Measurements from ENCODE around the gene GTF3C2.

The GTF3C2 gene

GRCh38 chr2:27376151-27376865 is 19.7 kb upstream of the GTF3C2 start:
- peaks cover 43 to 69% (median 51%) of the 10 kb centered on the region in 10 experiments for H3K4me1 ChIP-seq
- H3K9me3 ChIP-seq (replicated peaks in 1 of 11): no peaks in the 10 kb centered on the region
- H3K27ac ChIP-seq: no peak overlapping the region

DNA sequence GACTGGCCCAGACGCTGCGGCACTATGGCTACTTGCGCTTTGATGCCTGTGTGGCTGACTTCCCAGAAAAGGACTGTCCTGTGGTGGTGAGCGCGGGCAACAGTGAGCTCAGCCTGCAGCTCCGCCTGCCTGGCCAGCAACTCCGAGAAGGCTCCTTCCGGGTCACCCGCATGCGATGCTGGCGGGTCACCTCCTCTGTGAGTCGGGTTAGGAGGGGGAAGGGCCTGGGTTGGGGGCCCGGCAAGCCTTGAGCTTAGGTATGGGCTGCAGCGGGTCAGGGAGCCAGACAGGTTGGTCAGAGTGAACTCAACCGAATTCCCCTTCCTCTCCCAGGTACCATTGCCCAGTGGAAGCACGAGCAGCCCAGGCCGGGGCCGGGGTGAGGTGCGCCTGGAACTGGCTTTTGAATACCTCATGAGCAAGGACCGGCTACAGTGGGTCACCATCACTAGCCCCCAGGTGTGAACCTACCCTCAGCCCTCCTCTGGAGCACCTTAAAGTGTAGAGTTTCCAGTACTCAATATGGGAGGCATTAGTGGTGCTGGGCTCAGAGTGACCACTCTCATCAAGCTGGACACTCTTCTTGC is 19.0 kb upstream of the GTF3C2 start:
- no peaks in the 10 kb centered on the region for H3K27me3 ChIP-seq
- no peak overlapping the region for H3K27ac ChIP-seq
- no peak overlapping the region for H3K4me2 ChIP-seq
- peaks cover 44 to 62% (median 48%) of the 10 kb centered on the region in 10 experiments for H3K4me1 ChIP-seq
- no peak for TF ChIP-seq Cebpa-rat (IDR thresholded peaks at IDR 0.05)
- peaks cover 17 to 50% (median 39%) of the 10 kb centered on the region in 11 experiments; a peak in 16 of 22 replicates for H4K20me1 ChIP-seq
- no peak overlapping the region for H3K4me3 ChIP-seq
- peaks cover 59 to 79% (median 63%) of the 10 kb centered on the region in 11 experiments for H3K36me3 ChIP-seq
- H3K9ac ChIP-seq: no peak overlapping the region
- H3K9me3 ChIP-seq (replicated peaks in 1 of 11): no peaks in the 10 kb centered on the region

More at GRCh38 chr2:27376151-27376865, 19.7 kb upstream of the GTF3C2 start:
- Histone ChIP-seq H3K4me3 (no peak overlapping the region), H4K20me1 (peaks cover 17 to 50% (median 39%) of the 10 kb centered on the region in 11 experiments; a peak in 16 of 22 replicates), H3K36me3 (peaks cover 61 to 83% (median 69%) of the 10 kb centered on the region in 11 experiments), H3K9ac (peak overlapping the region in 2 of 11 experiments; percentile 3 to 9; a peak in 4 of 22 replicates), H3K27me3 (no peaks in the 10 kb centered on the region), H3K4me2 (no peak overlapping the region)
- TF ChIP-seq Cebpa-rat (IDR thresholded peaks at IDR 0.05): no peak

DNA sequence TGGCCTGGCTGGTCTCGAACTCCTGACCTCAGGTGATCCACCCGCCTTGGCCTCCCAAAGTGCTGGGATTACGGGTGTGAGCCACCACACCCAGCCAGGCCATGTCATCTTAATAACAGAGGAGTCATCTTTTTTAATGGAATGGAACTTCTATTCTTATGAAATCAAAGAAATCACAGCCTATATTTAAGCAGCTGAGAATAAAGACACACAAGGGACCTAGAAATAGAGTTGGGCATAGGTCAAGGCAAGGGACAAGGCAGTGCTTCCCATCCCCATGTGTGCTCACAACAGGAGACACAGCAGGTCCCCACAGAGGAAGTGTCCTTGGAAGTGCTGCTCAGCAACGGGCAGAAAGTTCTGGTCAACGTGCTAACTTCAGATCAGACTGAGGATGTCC is 17.0 kb upstream of the GTF3C2 start:
- Histone ChIP-seq H3K27ac (no peak overlapping the region), H4K20me1 (peaks cover 17 to 59% (median 44%) of the 10 kb centered on the region in 11 experiments; a peak in 17 of 22 replicates), H3K9me3 (replicated peaks in 1 of 11) (no peaks in the 10 kb centered on the region), H3K4me1 (peaks cover 38 to 57% (median 44%) of the 10 kb centered on the region in 10 experiments), H3K4me2 (peak overlapping the region; percentile 80 to 94 (median 88); a peak in 15 of 22 replicates), H3K36me3 (peaks cover 58 to 74% (median 63%) of the 10 kb centered on the region in 11 experiments), H3K27me3 (no peaks in the 10 kb centered on the region), H3K4me3 (no peak overlapping the region), H3K9ac (peak overlapping the region in 1 of 11 experiments; percentile 15; a peak in 1 of 22 replicates)
- no peak for TF ChIP-seq Cebpa-rat (IDR thresholded peaks at IDR 0.05)

GRCh38 chr2:27372937-27373336 is 16.4 kb upstream of the GTF3C2 start:
- Histone ChIP-seq H3K27ac (peak overlapping the region in 9 of 11 experiments; percentile 24 to 99 (median 98); a peak in 13 of 22 replicates), H4K20me1 (peaks cover 17 to 58% (median 38%) of the 10 kb centered on the region in 11 experiments; a peak in 17 of 22 replicates), H3K4me1 (peaks cover 41 to 57% (median 45%) of the 10 kb centered on the region in 10 experiments), H3K36me3 (peaks cover 58 to 74% (median 63%) of the 10 kb centered on the region in 11 experiments), H3K9ac (peak overlapping the region; percentile 92 to 100 (median 97); a peak in 14 of 22 replicates), H3K4me3 (peak overlapping the region in 4 of 10 experiments; percentile 1 to 93 (median 89); a peak in 7 of 20 replicates), H3K27me3 (no peaks in the 10 kb centered on the region), H3K4me2 (peak overlapping the region; percentile 80 to 94 (median 88)), H3K9me3 (replicated peaks in 1 of 11) (no peaks in the 10 kb centered on the region)
- no peak for TF ChIP-seq Cebpa-rat (IDR thresholded peaks at IDR 0.05)

- Histone ChIP-seq H3K4me3 (peak overlapping the region; percentile 76 to 98 (median 90)), H3K9ac (peak overlapping the region; percentile 92 to 100 (median 97)), H4K20me1 (peaks cover 7 to 39% (median 18%) of the 10 kb centered on the region in 11 experiments; a peak in 15 of 22 replicates), H3K9me3 (replicated peaks in 1 of 11) (no peaks in the 10 kb centered on the region), H3K4me1 (peaks cover 41 to 58% (median 45%) of the 10 kb centered on the region in 10 experiments), H3K27me3 (no peaks in the 10 kb centered on the region), H3K36me3 (peaks cover 57 to 74% (median 63%) of the 10 kb centered on the region in 11 experiments), H3K27ac (peak overlapping the region; percentile 85 to 99 (median 98)), H3K4me2 (peak overlapping the region; percentile 80 to 94 (median 88))
- no peak for TF ChIP-seq Cebpa-rat (IDR thresholded peaks at IDR 0.05)
Observed at GRCh38 chr2:27370816-27371620, 14.5 kb upstream of the GTF3C2 start.

DNA sequence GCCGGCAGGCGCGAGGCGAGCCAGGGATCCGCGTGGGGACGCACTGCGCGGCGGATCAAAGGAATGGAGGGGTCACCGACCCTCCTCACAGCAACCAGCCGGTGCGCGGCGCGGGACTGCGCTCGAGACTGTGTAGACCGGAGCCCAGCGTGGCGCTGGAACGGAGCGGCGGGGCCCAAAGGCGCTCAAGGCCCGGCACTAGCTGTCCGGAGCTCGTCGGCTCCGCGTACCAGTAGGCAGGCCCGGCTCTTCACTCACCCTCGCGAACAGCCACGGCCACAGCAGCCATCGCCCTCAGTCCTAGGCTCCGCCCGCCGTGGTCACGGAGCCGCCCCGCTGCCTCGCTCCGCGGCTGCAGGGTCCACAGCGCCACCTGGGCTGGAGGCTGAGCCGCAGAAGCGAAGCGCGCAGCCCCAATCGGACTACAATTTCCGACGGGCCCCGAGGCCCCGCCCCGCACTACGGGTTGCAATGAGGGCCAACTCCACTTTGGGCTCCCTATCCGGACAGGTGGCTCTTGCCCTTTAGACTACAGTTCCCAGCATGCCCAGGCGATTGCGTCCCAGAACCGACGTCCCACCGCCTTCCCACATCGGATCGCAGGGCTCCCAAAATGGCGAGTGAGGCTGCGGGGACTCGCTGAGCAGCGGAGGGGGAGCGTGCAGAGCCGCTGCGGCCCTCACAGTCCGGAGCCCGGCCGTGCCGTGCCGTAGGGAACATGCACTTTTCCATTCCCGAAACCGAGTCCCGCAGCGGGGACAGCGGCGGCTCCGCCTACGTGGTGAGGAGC is 13.7 kb upstream of the GTF3C2 start, which contains the start of the genes EIF2B4 and SNX17:
Gene EIF2B4, minus strand, starts transcription at position 313 of the 790 bp plus-strand sequence. Its CDS starts 24 bp downstream, at position 289.
Gene SNX17, plus strand, starts transcription at position 591 of the 790 bp plus-strand sequence. Its CDS starts 128 bp downstream, at position 719.
- Histone ChIP-seq H3K9ac (peak within 1 kb of the TSS; percentile 92 to 100 (median 97)), H3K27ac (peak within 1 kb of the TSS; percentile 85 to 99 (median 98)), H3K4me1 (peaks cover 41 to 52% (median 45%) of the 10 kb centered on the region in 10 experiments), H3K27me3 (no peaks in the 10 kb centered on the region), H4K20me1 (peaks cover 0 to 31% (median 10%) of the 10 kb centered on the region in 11 experiments; a peak in 13 of 22 replicates), H3K9me3 (replicated peaks in 1 of 11) (no peaks in the 10 kb centered on the region), H3K36me3 (peaks cover 55 to 74% (median 63%) of the 10 kb centered on the region in 11 experiments), H3K4me3 (peak within 1 kb of the TSS; percentile 76 to 98 (median 90)), H3K4me2 (peak within 1 kb of the TSS; percentile 90 to 98 (median 94))
- no peak for TF ChIP-seq Cebpa-rat (IDR thresholded peaks at IDR 0.05)

- no peak for TF ChIP-seq Cebpa-rat (IDR thresholded peaks at IDR 0.05)
- Histone ChIP-seq H3K4me2 (peak overlapping the region; percentile 88 to 98 (median 94)), H3K4me3 (peak overlapping the region; percentile 76 to 98 (median 90)), H3K4me1 (peaks cover 41 to 49% (median 43%) of the 10 kb centered on the region in 10 experiments), H3K9ac (peak overlapping the region; percentile 92 to 100 (median 97)), H4K20me1 (peaks cover 0 to 33% (median 10%) of the 10 kb centered on the region in 11 experiments; a peak in 13 of 22 replicates), H3K9me3 (replicated peaks in 1 of 11) (no peaks in the 10 kb centered on the region), H3K27me3 (no peaks in the 10 kb centered on the region), H3K27ac (peak overlapping the region; percentile 73 to 99 (median 98)), H3K36me3 (peaks cover 53 to 74% (median 63%) of the 10 kb centered on the region in 11 experiments)
Observed at GRCh38 chr2:27369471-27370025, 13.0 kb upstream of the GTF3C2 start.
